NCI-H460 (cell line): ENCODE data around the gene CDH20. TPM values are rescaled to one million over a fixed set of nuclear protein-coding genes. Genes with fewer than 3 reads are reported as not detected.
"Not testable (repeated sequence)": the region's sequence is repeated elsewhere in the genome, so short reads cannot be mapped to it uniquely, and the experiment has no call there.

Source experiments
- DNase-seq: peaks from one replicate; pipeline ENCODE4 v3.0.0-alpha.2; 2016; ENCODE audit warnings: low read depth; ENCODE audit errors: extremely low read depth
- total RNA-seq: library from RNA; depleted of rRNA; stranded (reverse); fragments of >200 nt; shearing (Covaris generic); gene quantifications from 2 replicates; pipeline ENCODE4 v1.2.3, GENCODE V29; 2014

Gene CDH20
- total RNA-seq, 1 experiment from 2014 or later = not detected

GRCh38 chr18:61340148-61340547, 6.9 kb downstream of the CDH20 start:
- DNase-seq = no peak

- no peak for DNase-seq
Measured at GRCh38 chr18:61348230-61348629, 15.0 kb downstream of the CDH20 start.

DNA sequence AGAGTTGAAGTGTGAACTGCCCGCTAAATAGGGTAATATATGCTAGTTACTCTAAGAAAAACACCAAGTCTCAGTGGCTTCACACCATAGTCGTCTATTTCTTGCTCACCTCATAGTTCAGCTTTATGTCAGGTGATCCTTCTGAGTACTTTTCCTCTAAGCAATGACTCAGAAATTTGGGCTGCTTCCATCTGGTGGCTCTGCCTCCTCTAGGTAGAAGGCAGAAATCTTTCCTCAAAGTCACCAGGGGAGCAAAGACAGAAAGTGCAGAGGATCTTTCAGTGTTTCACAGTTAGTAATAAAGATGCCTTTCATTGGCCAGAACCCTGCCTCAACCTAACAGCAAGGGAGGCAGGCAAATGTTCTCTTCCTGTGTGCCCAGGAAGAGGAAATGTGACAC, 17.3 kb downstream of the CDH20 start:
- no peak for DNase-seq

DNA sequence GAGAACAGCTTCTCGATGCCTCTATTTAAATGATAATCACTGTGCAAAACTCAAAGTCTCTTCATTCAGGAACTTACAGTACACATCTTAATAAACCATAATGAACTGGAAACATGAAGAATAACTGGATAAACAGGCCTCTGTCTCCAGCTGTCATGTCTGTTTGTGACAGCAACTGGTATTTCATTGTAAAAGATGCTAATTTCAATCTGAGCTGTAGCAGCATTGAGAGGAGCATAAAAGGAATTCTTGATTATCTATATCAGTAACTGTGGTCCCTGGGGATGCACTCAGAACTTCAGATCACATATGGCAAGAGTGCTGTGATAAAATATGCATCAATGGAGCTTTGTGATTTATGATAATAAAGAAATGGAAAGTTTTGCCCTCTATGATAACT, 18.8 kb downstream of the CDH20 start:
- DNase-seq = no peak

- DNase-seq = no peak
Measured at GRCh38 chr18:61352611-61353010, 19.4 kb downstream of the CDH20 start.

DNA sequence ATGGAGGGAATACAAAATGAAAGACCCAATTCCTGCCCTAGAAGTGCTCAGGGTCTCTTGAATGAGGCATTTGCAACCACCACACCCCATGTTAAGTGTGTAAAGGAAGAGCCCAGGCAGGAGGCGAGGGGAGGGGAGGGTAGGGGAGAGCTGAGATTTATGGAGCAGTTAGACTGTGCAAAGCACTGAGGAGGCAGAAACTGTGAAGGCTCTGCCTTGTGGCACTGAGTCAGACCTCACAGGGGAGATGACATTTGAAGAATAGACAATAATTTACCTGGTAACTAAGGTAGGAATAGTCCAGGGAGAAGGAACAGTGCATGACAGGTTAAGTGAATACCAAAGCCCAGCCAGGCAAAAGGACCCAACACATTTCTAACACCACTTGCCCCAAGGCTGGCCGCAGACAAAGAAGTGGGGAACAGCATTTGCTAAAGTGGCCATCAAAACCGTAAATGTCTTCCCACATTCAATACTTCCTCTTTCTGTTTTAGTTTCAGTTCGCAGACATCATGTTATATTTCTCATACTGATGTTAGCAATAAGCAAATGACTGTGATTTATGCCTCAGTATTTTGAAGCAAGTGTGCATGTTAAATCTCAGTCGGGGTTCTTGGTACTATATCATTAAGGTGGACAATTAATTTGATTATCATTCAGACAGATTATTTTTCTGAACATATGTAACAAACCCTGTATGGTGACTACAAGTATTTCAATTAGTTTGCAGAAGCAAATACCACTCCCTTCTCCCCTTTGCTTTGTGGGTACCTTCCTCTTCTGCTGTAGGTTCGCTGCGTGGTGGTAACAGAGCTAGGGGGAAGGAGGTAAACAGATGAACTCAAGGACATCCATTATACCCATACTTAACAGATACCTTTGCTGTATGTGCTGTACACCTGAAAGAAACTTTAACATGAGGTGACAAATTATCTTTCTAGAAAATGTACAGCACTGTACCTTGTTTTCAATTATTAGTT, 27.5 kb downstream of the CDH20 start:
- DNase-seq = no peak

DNA sequence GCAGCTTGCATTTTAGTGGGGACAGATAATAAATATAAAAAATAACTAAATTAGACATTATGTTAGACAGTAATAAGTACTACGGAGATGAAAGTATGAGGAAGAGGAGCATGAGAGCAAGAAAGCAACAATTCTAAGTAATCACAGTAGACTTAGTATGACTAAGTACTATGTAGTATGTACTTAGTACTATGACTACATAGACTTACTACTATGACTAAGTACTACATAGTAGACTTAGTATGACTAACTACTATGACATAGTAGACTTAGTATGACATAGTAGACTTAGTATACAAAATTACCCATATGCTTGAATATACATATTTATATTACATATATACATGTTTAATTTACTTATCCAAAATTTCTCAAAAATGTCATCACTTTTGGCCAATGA, 29.3 kb downstream of the CDH20 start:
- DNase-seq = no peak

DNA sequence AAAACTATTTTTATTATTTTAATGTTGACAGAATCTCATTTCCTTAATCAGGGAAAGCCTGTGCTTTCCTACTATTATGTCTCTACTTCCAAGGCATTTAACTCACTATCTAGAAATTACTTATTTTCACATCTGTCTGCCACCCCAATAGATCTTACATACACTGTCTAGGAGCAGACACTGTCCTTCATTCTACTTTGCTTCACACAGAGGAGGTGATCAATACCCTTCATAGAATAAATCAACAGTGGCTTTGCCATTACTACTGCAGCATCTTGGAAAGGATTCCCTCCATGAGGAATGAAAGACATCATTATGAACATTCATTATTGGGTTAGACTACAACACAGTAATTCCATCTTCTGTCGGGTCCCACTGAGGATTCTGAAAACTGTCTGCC, 31.7 kb downstream of the CDH20 start:
- no peak for DNase-seq

GRCh38 chr18:61368001-61368400, 34.8 kb downstream of the CDH20 start:
- DNase-seq = no peak

DNA sequence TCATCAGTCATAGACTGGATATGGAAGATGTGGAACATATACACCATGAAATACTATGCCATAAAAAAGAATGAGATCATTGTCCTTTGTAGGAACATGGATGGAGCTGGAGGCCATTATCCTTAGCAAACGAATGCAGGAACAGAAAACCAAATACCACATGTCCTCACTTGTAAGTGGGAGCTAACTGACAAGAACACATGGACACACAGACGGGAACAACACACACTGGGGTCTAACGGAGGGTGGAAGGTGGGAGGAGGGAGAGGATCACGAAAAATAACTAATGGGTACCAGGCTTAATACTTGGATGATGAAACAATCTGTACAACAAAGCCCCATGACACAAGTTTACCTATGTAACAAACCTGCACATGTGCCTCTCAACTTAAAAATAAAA, 36.4 kb downstream of the CDH20 start:
- not testable (repeated sequence) for DNase-seq

DNA sequence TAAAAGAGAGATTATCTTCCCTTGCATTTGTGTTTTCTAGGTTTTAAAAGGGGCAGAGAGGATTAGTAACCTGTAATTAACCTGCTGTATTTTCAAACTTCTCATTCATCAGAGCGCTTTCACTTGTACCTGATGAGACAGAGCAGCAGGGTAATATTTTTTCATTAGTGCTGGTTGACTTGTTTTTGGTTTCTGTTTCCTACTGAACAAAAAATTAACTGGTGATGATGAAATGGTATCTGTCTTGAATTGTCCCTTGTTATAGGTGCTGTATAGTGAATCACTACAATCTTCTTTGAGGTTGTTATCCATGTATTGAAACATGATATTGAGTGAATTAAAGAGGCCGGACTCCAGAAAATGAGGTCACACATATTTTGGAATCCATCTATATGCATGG, 37.9 kb downstream of the CDH20 start:
- no peak for DNase-seq

DNA sequence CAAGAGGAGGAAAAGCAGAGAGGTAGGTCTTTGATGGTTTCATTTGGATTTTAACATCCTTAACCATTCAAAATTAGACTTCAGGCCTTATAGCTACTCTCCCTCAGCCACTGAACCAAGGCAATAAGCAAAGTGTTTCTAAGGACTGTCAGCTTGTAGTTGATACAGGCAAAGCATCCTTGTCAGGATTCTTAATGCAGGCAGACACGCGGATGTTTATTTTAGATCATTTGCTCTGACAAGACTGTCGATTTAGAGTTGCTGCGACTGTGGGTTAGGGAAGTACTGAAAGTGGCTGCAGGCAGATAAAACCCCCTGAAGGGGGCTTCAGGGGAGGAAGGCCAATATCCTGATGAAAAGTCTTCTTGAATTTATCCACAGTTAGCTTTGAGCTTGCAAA, 46.6 kb downstream of the CDH20 start:
- no peak for DNase-seq

GRCh38 chr18:61388010-61388409, 54.8 kb downstream of the CDH20 start:
- no peak for DNase-seq

- DNase-seq = no peak
Measured at GRCh38 chr18:61394983-61395382, 61.8 kb downstream of the CDH20 start.

DNA sequence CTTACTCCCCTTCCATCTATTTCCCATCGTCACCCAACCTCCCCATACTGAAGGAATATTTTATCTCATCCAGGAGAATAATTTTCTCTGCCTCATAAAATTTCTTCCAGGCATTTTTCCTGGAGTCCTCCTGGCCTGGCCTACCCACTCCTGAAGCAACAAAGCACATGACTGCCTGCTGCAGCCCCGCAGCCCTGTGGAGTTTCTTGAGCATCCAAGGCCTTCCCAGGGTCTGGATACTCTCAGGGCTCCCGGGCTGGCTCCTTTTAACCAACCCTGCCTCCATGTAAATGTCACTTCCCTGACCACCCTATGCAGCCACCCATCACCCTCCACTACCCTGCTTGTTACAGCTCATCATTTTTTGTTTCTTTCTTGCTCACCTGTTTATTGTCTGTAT, 64.0 kb downstream of the CDH20 start:
- DNase-seq = no peak

DNA sequence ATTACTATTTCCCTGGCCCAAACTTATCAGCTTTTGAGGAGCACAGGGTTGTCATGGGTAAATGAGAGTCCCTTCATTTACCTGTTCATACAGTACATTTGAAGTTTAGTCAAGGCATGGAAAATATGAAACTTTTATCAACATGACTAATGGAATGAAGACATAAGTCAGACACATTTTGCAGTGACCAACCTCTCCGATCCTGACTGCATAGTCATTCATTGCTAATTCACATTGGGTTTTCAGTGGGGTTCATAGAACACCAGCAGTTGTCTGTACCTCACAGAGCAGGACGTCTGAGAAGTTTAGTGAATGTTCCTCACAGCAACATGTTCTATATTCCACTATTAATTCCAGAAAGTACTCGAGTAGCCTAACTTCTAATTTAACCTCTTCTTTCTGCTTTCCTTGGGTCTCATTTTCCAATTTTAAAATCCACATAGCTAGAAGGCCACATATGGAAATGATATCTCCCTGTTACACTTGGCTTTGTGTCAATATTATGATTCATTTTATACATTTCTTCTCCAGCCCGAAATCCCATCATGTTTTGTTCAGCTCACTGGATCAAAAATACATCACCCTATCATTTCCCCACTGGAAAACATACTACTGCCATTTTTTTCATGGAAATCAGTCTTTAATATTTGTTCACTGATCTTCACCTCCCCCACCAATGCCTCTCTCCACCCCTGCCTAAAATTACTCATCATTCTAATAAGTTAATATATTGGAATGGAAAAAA, 65.9 kb downstream of the CDH20 start:
- no peak for DNase-seq

DNA sequence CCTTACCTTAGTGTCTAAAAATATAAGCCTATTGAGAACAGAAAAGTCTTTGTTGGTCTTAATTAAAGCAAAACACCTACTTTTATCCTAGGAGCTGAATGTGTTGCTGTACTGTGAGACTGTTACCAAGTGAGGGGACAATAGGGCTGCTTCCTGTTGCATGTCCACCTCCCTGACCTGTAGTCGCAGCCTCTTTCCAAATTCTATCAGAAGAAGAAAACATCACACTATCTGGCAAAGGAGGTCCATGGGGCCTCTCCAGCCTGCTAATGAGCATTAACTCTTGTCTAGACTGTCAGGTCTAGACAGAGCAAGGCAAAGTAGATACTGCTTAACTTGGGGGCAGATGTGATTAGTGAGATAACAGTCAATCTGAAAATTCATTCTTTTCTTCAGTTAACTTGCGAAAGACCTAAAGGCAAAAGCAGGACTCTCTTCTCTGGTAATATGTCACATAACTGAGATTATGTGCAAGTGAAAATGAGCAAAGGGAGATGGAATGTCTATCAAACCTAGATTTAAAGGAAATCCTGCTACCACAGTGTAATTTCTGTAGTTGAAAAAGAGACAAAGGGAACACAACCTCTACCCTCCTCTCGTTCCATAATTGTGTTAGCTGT, 66.9 kb downstream of the CDH20 start:
- no peak for DNase-seq

DNA sequence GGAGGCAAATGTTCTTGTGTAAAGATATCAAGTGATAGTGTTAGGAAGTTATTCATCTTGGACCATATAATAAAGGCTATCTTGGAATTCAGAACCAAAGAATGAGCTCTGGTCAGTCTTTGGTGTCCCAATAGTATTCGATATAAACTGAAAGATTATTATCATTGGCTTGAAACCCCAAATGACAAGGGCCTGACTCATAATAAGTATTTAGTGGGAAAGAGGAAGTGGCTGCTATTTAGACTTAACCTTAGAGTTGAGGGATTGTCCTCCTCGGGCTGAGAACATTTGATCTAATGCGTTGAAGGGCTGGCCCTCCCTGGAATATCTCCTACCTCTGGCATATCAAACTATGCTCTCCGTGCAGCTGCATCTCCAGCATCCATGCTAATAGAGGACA, 67.5 kb downstream of the CDH20 start:
- DNase-seq = no peak

DNA sequence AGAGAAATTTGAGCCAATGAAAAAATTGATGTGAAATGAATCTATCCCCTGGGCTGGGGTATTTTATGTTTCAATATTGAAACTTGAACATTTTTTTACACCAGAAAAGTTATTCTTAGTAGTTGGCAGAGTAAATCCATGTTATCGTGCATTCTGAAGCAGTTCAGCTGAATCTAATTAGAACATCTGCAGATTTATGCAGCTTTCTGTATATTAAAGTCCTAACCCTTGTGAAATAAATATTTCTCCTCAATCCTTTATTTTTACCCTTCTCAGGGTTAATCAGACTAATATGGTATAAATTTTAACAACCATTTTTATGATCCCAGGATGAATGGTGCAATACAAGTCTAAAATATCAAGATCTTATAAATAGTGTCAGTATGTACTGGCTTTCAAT, 69.5 kb downstream of the CDH20 start:
- no peak for DNase-seq

- no peak for DNase-seq
Measured at GRCh38 chr18:61413396-61413795, 80.2 kb downstream of the CDH20 start.

DNA sequence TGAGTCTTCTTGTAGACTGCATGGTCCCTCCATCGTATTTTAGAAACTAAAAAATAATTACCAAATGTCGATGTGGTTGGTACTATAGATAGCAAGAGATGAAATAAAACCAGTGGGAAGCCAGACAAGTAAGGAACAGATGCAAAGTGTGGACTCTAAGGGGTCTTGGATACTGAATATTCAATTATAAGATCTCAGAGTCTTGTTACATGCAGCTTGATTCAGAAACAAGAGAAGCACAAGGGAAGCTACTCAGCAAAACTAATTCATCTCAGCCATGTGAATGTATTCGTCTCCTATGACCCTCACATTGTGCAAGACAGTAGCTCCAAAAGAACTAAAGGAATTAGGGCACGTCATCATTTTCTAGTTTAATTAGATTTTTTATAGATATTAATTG, 80.9 kb downstream of the CDH20 start:
- no peak for DNase-seq
